GM21526 (cell line): ENCODE measurements around the gene ICAM4.
"Not testable (repeated sequence)": the region's sequence is repeated elsewhere in the genome, so short reads cannot be mapped to it uniquely, and the experiment has no call there.

Experiments
- ATAC-seq: cut with Tn5 transposase; IDR thresholded peaks from one replicate; pipeline ENCODE4 v1.9.1; 2021; ENCODE audit warnings: moderate library complexity; ENCODE audit not compliant: unreplicated experiment, low FRiP score

ICAM4 gene, protein sequence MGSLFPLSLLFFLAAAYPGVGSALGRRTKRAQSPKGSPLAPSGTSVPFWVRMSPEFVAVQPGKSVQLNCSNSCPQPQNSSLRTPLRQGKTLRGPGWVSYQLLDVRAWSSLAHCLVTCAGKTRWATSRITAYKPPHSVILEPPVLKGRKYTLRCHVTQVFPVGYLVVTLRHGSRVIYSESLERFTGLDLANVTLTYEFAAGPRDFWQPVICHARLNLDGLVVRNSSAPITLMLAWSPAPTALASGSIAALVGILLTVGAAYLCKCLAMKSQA

DNA sequence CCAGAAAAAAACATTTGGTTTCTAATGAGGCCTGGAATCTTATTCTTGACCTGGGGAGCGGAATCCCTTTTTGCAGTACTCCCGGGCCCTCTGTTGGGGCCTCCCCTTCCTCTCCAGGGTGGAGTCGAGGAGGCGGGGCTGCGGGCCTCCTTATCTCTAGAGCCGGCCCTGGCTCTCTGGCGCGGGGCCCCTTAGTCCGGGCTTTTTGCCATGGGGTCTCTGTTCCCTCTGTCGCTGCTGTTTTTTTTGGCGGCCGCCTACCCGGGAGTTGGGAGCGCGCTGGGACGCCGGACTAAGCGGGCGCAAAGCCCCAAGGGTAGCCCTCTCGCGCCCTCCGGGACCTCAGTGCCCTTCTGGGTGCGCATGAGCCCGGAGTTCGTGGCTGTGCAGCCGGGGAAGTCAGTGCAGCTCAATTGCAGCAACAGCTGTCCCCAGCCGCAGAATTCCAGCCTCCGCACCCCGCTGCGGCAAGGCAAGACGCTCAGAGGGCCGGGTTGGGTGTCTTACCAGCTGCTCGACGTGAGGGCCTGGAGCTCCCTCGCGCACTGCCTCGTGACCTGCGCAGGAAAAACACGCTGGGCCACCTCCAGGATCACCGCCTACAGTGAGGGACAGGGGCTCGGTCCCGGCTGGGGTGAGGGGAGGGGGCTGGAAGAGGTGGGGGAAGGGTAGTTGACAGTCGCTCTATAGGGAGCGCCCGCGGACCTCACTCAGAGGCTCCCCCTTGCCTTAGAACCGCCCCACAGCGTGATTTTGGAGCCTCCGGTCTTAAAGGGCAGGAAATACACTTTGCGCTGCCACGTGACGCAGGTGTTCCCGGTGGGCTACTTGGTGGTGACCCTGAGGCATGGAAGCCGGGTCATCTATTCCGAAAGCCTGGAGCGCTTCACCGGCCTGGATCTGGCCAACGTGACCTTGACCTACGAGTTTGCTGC lies at the start of gene ICAM4:
Gene ICAM4, plus strand, starts transcription at position 153 of the 935 bp plus-strand sequence. Its CDS starts 58 bp downstream, at position 211.
- ATAC-seq, result no peak

DNA sequence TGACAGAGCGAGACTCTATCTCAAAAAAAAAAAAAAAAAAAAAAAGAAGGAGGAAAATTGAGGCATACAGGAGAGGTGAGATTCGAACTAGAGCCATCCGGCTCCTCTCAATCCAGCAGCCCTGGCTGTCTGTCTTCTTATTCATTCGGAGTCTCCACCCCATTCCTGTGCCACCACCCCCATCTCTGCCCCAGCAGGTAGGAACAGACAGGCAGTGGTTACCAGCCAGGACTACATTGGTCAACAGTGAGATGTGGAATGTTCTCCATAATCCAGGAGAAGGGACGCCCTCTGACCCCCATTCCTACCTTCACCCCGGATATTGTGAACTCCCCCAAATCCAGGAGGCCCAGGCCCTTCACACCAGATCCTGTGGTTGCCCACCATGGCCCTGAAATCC lies 49.1 kb upstream of the ICAM4 start:
- ATAC-seq, result no peak

DNA sequence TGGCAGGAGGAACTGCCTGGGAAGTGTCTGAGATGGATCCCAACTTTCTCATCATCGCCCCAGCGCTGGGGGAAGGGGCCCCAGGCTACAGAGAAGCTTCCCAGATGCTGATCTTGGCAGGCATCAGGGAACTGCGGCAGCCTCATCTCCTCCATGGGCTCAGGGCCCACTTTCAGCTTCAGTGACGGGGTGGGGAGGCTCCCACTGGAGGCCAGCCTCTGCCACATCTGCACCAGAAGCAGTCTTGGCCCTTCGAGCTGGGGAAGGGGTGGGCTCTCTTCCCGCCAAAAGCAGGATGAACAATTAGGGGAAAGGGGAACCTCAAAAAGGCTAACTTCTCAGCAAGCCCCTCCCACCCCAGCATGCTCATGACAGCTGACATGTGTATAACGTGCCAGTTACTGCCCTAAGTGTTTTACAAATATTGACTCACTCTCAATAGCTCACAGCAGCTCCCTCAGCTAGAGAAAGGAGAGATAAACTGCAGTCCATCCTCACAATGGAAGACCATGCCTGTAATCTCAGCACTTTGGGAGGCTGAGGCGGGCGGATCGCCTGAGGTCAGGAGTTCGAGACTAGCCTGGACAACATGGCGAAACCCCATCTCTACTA lies 48.5 kb upstream of the ICAM4 start:
- no peak for ATAC-seq

DNA sequence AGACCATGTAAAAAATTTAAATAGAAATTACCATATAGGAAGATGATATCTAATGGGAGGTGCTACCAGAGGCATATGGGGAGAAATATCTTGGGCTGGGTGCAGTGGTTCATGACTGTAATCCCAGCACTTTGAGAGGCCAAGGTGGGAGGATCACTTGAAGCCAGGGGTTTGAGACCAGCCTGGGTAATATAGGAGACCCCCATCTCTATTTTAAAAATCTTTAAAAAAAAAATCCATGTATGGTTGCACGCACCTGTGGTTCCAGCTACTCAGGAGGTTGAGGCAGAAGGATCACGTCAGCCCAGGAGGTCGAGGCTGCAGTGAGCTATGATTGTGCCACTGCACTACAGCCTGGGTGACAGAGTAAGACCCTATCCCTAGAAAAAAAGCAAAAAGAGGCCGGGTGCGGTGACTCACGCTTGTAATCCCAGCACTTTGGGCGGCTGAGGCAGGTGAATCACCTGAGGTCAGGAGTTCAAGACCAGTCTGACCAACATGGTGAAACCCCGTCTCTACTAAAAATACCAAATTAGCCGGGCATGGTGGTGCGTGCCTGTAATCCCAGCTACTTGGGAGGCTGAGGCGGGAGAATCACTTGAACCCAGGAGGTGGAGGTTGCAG lies 44.8 kb upstream of the ICAM4 start:
- ATAC-seq, result not testable (repeated sequence)

DNA sequence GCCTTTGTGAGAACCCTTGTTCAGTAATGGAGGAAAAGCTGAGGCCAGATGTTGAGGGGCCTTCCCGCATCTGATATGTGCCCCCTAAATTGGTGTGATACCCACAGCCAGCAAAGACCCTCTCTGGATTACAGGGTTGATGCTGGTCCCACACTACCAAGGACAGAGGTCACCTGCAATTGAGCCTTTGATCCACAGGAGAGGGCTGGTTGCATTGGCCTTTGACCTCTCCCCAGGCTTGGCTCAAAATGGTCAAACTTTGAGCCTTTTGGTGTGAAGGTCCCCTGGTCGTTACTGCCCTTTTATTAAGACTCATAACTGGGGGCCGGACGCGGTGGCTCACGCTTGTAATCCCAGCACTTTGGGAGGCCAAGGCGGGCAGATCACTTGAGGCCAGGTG lies 43.1 kb upstream of the ICAM4 start:
- ATAC-seq, result no peak

DNA sequence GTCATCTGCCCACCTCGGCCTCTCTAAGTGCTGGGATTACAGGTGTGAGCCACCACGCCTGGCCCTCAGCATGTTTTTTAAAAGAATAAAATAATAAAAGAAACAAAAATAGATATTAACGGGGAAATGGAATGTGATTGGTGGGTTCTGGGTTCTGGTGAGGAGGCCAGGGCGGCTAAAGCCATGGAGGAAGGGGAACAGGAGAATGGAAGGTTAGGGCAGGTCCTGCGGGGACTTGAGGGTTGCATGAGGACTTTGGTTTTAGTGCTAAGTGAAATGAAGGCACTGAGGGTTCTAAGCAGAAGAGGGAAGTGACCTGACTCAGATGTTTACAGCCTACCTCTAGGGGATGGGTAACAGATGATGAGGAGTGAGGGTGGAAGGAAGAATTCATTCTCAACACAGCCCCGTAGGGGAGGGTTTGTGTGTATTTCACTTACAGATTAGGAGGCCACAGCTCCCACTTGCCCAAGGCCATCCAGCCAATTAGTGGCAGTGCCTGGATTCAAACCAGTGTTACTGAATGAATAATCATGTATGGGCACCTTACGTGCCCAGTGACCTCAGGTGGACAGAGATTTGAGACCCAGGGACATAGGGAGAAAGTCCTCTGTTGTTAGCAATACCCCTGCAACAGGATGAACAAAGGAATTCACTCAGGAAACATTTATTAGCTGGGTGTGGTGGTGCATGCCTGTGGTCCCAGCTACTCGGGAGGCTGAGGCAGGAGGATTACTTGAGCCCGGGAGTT lies 41.4 kb upstream of the ICAM4 start:
- no peak for ATAC-seq

DNA sequence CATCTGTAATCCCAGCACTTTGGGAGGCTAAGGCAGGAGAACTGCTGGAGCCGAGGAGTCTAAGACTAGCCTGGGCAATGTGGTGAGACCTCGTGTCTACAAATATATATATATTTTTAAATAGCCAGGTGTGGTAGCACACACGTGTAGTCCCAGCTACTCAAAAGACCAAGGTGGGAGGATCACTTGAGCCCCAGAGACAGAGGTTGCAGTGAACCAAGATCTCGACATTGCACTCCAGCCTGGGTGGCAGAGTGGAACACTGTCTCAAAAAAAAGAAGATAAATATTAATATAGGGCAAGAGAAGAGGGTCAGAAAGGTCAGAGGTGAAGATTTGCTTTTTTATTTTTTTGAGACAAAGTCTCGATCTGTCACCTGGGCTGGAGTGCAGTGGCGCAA lies 40.2 kb upstream of the ICAM4 start:
- no peak for ATAC-seq

DNA sequence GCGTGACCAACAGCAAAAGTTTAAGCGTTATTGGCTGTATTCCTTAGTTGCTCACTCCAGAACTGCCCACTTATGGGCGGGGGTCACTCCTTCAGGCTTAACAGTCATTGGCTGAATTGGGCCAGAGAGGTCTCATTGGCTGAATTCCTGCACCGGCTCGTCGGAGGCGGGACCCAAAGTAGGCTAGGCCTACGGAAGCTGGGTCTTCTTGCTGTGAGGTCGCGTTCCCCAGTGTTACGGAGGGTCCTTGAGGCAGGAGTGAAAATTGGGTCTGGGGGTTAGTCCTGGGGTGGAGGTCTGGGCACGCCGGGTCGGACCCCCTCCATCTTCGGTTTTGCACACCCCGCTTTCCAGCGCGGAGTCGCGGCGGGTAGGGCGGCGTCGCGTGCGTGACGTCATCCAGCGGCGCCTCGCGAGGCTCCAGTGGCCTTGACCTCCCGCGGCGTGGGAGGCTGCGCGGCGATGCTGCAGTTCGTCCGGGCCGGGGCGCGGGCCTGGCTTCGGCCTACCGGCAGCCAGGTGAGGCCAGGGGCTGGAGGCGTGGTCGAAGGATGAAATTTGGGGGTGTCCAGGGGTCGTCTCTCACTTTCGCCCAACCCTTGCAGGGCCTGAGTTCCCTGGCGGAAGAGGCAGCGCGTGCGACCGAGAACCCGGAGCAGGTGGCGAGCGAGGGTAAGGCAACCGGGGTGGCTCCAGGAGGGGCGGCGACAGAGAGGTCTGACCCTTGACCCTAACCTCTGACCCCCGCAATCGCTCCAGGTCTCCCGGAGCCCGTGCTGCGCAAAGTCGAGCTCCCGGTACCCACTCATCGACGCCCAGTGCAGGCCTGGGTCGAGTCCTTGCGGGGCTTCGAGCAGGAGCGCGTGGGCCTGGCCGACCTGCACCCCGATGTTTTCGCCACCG lies 34.7 kb upstream of the ICAM4 start, which contains the start of gene MRPL4:
Gene MRPL4, plus strand, starts transcription at position 423 of the 903 bp plus-strand sequence. Its CDS starts 40 bp downstream, at position 463.
- peak; percentile 77 for ATAC-seq

DNA sequence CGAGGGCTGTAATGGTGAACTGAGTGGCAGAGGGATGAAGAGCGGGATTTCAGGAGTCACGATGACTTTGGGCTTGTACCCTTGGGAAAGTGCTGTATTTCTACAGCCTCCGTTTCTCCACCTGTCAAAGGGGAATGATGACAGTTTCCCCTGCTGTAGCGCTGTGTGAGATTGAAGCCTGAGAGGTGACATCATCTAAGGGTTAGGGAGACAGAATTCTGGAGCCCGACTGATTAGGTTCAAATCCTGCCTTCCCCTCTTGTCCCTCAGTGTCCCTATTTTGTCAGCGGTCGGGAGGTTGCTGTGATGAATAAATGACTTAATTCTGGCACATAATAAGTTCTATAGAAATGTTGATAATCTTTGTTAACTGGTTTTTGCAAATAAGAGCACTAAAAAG lies 34.0 kb upstream of the ICAM4 start:
- no peak for ATAC-seq

DNA sequence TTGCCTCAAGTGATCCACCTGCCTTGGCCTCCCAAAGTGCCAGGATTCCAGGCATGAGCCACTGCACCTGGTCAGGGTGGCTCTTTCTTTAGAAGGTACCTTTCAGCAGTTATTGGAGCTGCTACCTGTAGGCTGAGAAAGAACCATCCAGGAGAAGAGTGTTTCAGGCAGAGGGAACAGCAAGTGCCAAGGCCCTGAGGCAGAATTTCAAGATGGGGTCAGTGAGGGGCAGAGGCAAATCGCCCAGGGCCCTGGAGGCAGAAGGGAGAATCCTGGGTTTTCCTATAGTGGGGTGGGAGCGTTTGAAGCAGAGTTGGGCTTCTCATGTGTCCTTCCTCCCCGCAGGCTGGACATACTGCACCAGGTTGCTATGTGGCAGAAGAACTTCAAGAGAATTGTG lies 32.5 kb upstream of the ICAM4 start:
- no peak for ATAC-seq

DNA sequence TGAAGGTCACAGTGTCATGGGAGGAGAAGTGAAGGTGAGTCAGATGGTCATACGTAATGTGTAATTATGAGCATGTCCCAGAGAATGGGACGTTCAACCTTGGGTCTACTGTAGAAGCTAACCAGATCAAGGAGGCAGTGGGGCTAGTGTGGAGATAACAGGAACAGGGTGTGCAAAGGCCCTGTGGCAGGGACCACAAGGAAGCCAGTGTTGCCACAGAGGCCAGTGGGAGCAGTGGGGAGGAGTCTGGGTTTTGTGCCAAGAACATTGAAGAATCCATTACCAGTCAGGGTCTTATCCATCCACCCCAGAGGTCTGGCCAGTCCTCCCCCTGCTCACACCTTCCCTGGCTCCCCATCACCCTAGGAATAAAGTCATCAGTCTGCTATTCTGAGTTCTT lies 31.4 kb upstream of the ICAM4 start:
- ATAC-seq, result no peak

DNA sequence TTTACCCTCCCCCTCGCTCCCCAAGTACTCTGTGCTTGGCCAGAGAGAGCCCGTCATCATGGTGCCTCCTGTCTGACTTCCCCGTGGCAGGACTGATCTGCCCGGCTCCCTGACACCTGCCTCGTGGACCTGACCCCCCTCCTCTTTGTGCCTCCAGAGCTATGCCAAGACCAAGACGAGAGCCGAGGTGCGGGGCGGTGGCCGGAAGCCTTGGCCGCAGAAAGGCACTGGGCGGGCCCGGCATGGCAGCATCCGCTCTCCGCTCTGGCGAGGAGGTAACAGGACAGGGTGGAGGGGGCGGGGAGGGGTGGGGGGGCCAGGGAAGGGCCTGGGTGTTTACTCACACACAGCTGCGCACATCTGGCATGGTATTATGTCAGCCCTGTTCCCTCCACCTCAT lies 30.2 kb upstream of the ICAM4 start:
- ATAC-seq, result no peak

DNA sequence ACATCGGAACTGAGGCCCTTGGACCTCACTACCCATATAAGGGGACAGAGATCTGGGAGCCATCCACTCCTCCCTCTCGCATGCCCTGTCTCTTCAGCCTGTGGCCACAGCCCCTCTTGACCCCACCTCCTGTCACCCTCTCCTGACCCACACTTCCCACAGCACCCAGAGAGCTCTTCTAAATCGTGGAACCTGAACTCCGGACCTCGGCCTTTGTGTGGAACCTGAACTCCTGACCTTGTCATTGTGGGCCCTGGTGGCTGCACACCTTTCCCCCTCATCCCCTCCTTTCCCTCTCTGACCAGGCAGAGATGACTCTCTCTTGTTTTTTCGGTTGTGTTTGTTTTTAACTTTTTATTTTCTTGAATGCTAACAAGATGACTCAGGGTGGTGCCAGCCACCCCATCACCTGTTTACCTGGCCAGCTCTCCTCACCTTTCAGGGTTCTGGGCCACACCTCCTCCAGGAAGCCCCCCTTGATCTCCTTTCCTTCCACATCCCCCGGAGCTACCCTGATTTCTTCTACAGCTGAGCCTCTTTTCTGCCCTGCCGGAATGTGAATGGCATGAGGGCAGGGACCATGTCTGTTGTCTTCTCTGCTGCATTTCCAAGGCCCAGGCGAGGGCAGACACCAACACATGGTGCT lies 29.7 kb upstream of the ICAM4 start:
- ATAC-seq, result no peak

DNA sequence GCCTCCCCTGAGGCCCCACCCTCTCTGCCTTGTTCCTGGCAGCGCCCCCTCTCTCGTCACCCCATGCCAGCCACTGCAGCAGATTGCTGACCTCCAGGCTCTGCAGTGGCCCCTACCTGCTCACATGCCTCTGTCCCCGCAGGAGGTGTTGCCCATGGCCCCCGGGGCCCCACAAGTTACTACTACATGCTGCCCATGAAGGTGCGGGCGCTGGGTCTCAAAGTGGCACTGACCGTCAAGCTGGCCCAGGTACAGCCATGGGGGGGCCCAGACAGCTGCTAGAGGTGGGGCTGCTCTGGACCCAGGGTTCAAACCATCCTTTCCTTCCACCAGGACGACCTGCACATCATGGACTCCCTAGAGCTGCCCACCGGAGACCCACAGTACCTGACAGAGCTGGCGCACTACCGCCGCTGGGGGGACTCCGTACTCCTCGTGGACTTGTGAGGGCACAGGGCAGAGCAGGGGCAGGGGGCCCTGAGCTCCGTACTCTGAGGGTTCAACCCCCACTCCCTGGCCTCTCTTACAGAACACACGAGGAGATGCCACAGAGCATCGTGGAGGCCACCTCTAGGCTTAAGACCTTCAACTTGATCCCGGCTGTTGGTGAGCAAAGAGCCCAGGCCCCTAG lies 28.6 kb upstream of the ICAM4 start:
- no peak for ATAC-seq

DNA sequence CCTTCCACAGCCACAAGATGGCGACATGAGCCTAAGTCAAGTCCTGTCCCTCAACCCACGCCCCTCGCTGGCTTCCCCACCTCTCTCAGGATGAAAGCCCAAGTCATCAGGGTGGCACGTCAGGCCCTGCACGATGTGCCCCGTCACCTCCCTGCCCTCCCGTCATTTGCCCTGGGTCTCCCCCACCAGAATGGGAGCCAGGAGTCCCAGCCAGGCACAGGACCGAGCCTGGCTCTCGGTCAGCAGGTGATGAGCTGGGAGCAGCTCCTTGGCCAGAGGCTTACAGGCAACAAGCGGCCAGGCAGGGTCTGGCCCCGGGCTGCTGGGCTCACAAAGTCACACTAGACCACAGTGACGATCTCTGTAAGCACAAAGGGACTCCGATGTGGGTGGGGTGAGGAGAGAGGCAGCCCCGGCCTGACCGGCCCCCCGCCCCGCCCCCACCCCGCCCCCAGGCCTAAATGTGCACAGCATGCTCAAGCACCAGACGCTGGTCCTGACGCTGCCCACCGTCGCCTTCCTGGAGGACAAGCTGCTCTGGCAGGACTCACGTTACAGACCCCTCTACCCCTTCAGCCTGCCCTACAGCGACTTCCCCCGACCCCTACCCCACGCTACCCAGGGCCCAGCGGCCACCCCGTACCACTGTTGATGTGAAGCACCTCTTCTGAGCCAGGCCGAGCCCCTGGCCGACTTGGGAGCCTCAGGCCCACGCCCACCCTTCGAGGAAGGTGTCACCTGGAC lies 27.4 kb upstream of the ICAM4 start:
- no peak for ATAC-seq

DNA sequence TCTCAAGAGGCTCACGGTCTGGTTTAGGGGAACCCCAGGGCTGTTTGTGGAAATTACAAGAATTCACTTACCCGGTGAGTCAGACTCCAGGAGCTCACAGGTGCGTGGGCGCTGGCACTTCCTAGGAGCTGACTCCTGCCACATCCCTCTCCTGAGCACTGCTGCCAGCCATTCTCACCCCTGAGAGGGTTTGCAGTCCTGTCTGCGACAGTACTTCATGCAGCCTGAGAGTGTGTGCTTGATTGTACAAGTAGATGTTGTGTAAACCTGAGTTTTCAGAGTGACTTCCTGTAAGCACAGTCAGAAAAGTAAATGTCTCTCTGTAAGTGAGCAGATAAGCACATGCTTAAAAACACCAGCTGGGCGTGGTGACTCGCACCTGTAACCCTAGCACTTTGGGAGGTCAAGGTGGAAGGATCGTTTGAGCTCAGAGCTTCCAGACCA lies 26.6 kb upstream of the ICAM4 start:
- ATAC-seq, result no peak

DNA sequence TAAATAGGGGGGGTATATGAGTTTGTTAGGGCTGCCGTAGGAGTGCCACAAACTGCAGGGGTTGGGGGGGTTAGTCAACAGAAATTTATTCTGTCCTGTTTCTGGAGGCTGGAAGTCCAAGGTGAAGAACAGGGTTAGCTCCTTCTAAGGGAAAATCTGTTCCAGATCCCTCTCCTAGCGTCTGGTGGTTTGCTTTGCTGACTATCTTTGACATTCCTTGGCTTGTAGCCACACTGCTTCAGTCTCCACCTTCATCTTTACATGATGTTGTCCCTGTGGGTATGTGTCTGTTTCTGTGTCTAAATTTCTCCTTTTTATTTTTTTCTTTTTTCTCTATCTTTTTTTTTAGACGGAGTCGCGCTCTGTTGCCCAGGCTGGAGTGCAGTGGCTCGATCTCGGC lies 24.0 kb upstream of the ICAM4 start:
- ATAC-seq, result no peak
